Measurements from ENCODE around the gene BHLHE23.

GRCh38 chr20:62961799-62962198 is 45.0 kb downstream of the BHLHE23 start:
- TF ChIP-seq TAF1 (IDR thresholded peaks at IDR 0.05; ENCODE audit: borderline replicate concordance, low read depth, low read length), result no peak
- TF ChIP-seq POLR2AphosphoS5 (IDR thresholded peaks at IDR 0.05; ENCODE audit: low read depth, low read length), result no peak
- no peak for TF ChIP-seq CTCF (IDR thresholded peaks at IDR 0.05)
- TF ChIP-seq ELF1 (IDR thresholded peaks at IDR 0.05), result no peak
- TF ChIP-seq MXI1 (IDR thresholded peaks at IDR 0.05; ENCODE audit: low read depth, low read length), result no peak
- no peak for TF ChIP-seq EZH2phosphoT487 (IDR thresholded peaks at IDR 0.05; ENCODE audit: borderline replicate concordance, low read depth)
- TF ChIP-seq YY1 (IDR thresholded peaks at IDR 0.05; ENCODE audit: low read depth), result no peak
- TF ChIP-seq ZBTB33 (IDR thresholded peaks at IDR 0.05; ENCODE audit: borderline replicate concordance, low read depth), result no peak
- TF ChIP-seq EP300 (IDR thresholded peaks at IDR 0.05; ENCODE audit: borderline replicate concordance in 1 of 2, low read depth in 1 of 2, low read length in 1 of 2), result no peak
- no peak for TF ChIP-seq CHD2 (IDR thresholded peaks at IDR 0.05; ENCODE audit: low read length, partially characterized antibody)
- no peak for TF ChIP-seq RCOR1 (IDR thresholded peaks at IDR 0.05; ENCODE audit: low read length)

Data from SK-N-SH (cell line).